ENCODE measurements around the gene PRR13. TPM values are rescaled to one million over a fixed set of nuclear protein-coding genes. Genes with fewer than 3 reads are reported as not detected.
A peak's percentile ranks its signal among the peaks of the same experiment; 100 is the strongest.
"Not testable (repeated sequence)": the region's sequence is repeated elsewhere in the genome, so short reads cannot be mapped to it uniquely, and the experiment has no call there.

The PRR13 gene
- 10 to 100 TPM; 73.5 to 90.2 TPM for total RNA-seq
- long read RNA-seq, transcript PRR13-202 (4 exons, 1,229 nt): major isoform, 16 of 19 reads
- long read RNA-seq, partial matches to known transcripts: 1 of 19 reads
- long read RNA-seq, other reads (novel, unspliced or antisense): 0 of 19 reads

- peak; percentile 99 for ATAC-seq
- intact Hi-C loops (cut with DNase I): no loop called here
- DNase-seq: peak; percentile 99
These were observed at the start of gene PRR13 for GRCh38 chr12:53441040-53441833. Gene PRR13 (plus strand): TSS chr12:53441734. CDS start chr12:53442715, 981 bp downstream.

GRCh38 chr12:53399896-53400295 is 41.6 kb upstream of the PRR13 start:
- DNase-seq: no peak
- intact Hi-C loops (cut with DNase I): no loop called here
- ATAC-seq: no peak

GRCh38 chr12:53402351-53402750 is 39.2 kb upstream of the PRR13 start:
- intact Hi-C loops (cut with DNase I); DNase-seq; ATAC-seq: not testable (repeated sequence)

GRCh38 chr12:53402871-53403270 is 38.7 kb upstream of the PRR13 start:
- ATAC-seq: peak in 1 of 2 donors; percentile 41
- intact Hi-C loops (cut with DNase I): no loop called here

GRCh38 chr12:53410951-53411350 is 30.6 kb upstream of the PRR13 start:
- intact Hi-C loops (cut with DNase I): no loop called here
- no peak for ATAC-seq
- no peak for DNase-seq

More at GRCh38 chr12:53402871-53403270, 38.7 kb upstream of the PRR13 start:
- DNase-seq: no peak

GRCh38 chr12:53413485-53414204 is 27.9 kb upstream of the PRR13 start:
- no peak for DNase-seq
- ATAC-seq: no peak
- intact Hi-C loops (cut with DNase I): no loop called here

- ATAC-seq: peak; percentile 27 to 62
- DNase-seq: no peak
- intact Hi-C loops (cut with DNase I): no loop called here
These were observed 26.6 kb upstream of the PRR13 start for GRCh38 chr12:53414756-53415417.

- DNase-seq; intact Hi-C loops (cut with DNase I): not testable (repeated sequence)
- peak; percentile 14 to 26 for ATAC-seq
These were observed 25.7 kb upstream of the PRR13 start for GRCh38 chr12:53415752-53416389.

- intact Hi-C loops (cut with DNase I); ATAC-seq; DNase-seq: not testable (repeated sequence)
These were observed 24.2 kb upstream of the PRR13 start for GRCh38 chr12:53417291-53417816.

- ATAC-seq (no peak), DNase-seq (no peak)
- intact Hi-C loops (cut with DNase I): no loop called here
These were observed 23.3 kb upstream of the PRR13 start for GRCh38 chr12:53418221-53418620.

- no peak for DNase-seq
- no peak for ATAC-seq
- intact Hi-C loops (cut with DNase I): loop anchor here (2.0 to 5.0 kb wide), 2 partner anchors 67 kb away; no protein-coding TSS in a partner anchor
These were observed 21.8 kb upstream of the PRR13 start for GRCh38 chr12:53419756-53420155.

- not testable (repeated sequence) for DNase-seq, ATAC-seq
- intact Hi-C loops (cut with DNase I): loop anchor here in 1 of 2 donors (5.0 kb wide), 1 partner anchor 70 kb away; no protein-coding TSS in a partner anchor
These were observed 19.3 kb upstream of the PRR13 start for GRCh38 chr12:53422247-53422646.

- ATAC-seq (no peak), DNase-seq (no peak)
- intact Hi-C loops (cut with DNase I): loop anchor here in 1 of 2 donors (5.0 kb wide), 1 partner anchor 71 kb away; no protein-coding TSS in a partner anchor
These were observed 17.9 kb upstream of the PRR13 start, which contains the start of gene AMHR2 for GRCh38 chr12:53423597-53423996. Gene AMHR2 (plus strand): TSS chr12:53423855. CDS start chr12:53423935, 80 bp downstream.

- intact Hi-C loops (cut with DNase I): loop anchor here in 1 of 2 donors (5.0 kb wide), 1 partner anchor 73 kb away; no protein-coding TSS in a partner anchor
- DNase-seq (no peak), ATAC-seq (peak in 1 of 2 donors; percentile 7)
These were observed 16.7 kb upstream of the PRR13 start for GRCh38 chr12:53424626-53425514.

- intact Hi-C loops (cut with DNase I): no loop called here
- DNase-seq (no peak), ATAC-seq (no peak)
These were observed 15.9 kb upstream of the PRR13 start for GRCh38 chr12:53425515-53426150.

- ATAC-seq (peak in 1 of 2 donors; percentile 93), DNase-seq (no peak)
- intact Hi-C loops (cut with DNase I): no loop called here
These were observed 13.5 kb upstream of the PRR13 start for GRCh38 chr12:53427905-53428594.
